ENCODE results near the gene TNRC6A.

DNA sequence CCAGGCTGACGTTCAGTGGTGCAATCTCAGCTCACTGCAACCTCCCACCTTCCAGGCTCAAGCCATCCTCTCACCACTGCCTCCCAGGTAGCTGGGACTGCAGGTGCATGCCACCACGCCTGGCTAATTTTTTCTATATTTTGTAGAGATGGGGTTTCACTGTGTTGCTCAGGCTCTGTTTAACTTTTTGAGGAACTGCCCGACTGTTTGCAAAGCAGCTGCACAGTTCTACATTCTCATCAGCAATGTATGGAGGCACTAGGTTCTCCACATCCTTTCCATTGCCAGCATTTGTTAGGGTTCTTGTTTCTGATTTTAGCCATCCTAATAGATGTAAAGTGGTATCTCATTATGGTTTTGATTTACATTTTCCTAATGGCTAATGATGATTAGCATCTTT is 9.4 kb downstream of the TNRC6A start:
- TF ChIP-seq GATA2 (IDR thresholded peaks at IDR 0.05; ENCODE audit: low read depth, low read length): no peak
- no peak for TF ChIP-seq GATA3 (IDR thresholded peaks at IDR 0.05; ENCODE audit: low read depth, low read length)
